Caco-2 (cell line): ENCODE data around the gene TSHZ2. TPM values are rescaled to one million over a fixed set of nuclear protein-coding genes. Genes with fewer than 3 reads are reported as not detected.
"Not testable (repeated sequence)": the region's sequence is repeated elsewhere in the genome, so short reads cannot be mapped to it uniquely, and the experiment has no call there.

Source experiments
- BruUV-seq: library from RNA; stranded (reverse); fragments of 400-500 nt; replicated peaks from 2 replicates; lab custom pipeline; 2021; lab: Mats Ljungman, UMichigan
- CTCF ChIA-PET: fragments of 300-600 bp; sonication (Branson Sonifier 250); formaldehyde crosslinking; loops from one replicate; lab custom pipeline; 2022; ENCODE audit warnings: antibody characterized with exemption; lab: Charles Lee
- POLR2A ChIA-PET: fragments of 300-600 bp; sonication (Branson Sonifier 250); formaldehyde crosslinking; loops from one replicate; lab custom pipeline; 2022; ENCODE audit warnings: antibody characterized with exemption; lab: Charles Lee
- DNase-seq, 2 experiments: peaks; one replicate each; pipeline versions ENCODE4 v3.0.0 to v3.0.0-alpha.2; 2020 to 2022
- H3K27me3 ChIP-seq: replicated peaks from 2 replicates; pipeline ENCODE4 v1.6.0; 2011; ENCODE audit warnings: low read length; ENCODE audit not compliant: control insufficient read depth, insufficient read depth
- H3K36me3 ChIP-seq: 2 replicates; pipeline ENCODE4 v1.5.1; 2011; ENCODE audit warnings: low read length; ENCODE audit not compliant: control insufficient read depth, insufficient read depth
- H3K4me1 ChIP-seq: fragments of 250-450 bp; sonication (Bioruptor Pico); 2 replicates; pipeline ENCODE4 v1.5.1; 2020; ENCODE audit warnings: mild to moderate bottlenecking
- H3K4me3 ChIP-seq: 2 replicates; pipeline ENCODE4 v1.5.1; 2011; ENCODE audit warnings: low read depth, mild to moderate bottlenecking, control low read depth, low read length
- H3K9me3 ChIP-seq: fragments of 250-450 bp; sonication (Bioruptor Pico); 2 replicates; pipeline ENCODE4 v1.5.1; 2020; ENCODE audit warnings: mild to moderate bottlenecking, moderate library complexity
- H3K27ac Mint-ChIP-seq: one replicate; pipeline ENCODE4 v1.8.0; 2022; ENCODE audit warnings: mixed read lengths; ENCODE audit not compliant: unreplicated experiment
- H3K27me3 Mint-ChIP-seq: one replicate; pipeline ENCODE4 v1.8.0; 2022; ENCODE audit warnings: mixed read lengths; ENCODE audit not compliant: insufficient read depth, unreplicated experiment
- H3K36me3 Mint-ChIP-seq: one replicate; pipeline ENCODE4 v1.8.0; 2022; ENCODE audit warnings: mild to moderate bottlenecking, mixed read lengths; ENCODE audit not compliant: insufficient read depth, unreplicated experiment
- H3K4me1 Mint-ChIP-seq: one replicate; pipeline ENCODE4 v1.8.0; 2022; ENCODE audit warnings: low read depth, mixed read lengths; ENCODE audit not compliant: unreplicated experiment
- H3K4me3 Mint-ChIP-seq: one replicate; pipeline ENCODE4 v1.8.0; 2022; ENCODE audit warnings: mild to moderate bottlenecking, moderate library complexity, mixed read lengths; ENCODE audit not compliant: unreplicated experiment
- H3K9me3 Mint-ChIP-seq: one replicate; pipeline ENCODE4 v1.8.0; 2022; ENCODE audit warnings: mixed read lengths; ENCODE audit not compliant: unreplicated experiment
- intact Hi-C: fragments of 100-400 bp; cut with micrococcal nuclease; formaldehyde crosslinking; loops from one replicate; pipeline ENCODE4 v1.10.0; 2022; ENCODE audit not compliant: unreplicated experiment
- total RNA-seq: library from RNA; stranded (reverse); gene quantifications from 2 replicates; pipeline ENCODE4 v1.2.3, GENCODE V29; 2022
- TF ChIP-seq, protein P1 (sequence below), 2 experiments: fragments of 200-600 bp in 1 of 2; IDR thresholded peaks; 1 replicate in 1 of 2; 2 replicates in 1 of 2; pipeline versions ENCODE4 v1.5.1 to v1.8.0; 2011 to 2022; ENCODE audit warnings: antibody characterized with exemption in 1 of 2, control low read depth in 1 of 2, inconsistent platforms in 1 of 2, low read depth in 1 of 2, low read length in 1 of 2, mild to moderate bottlenecking in 1 of 2, moderate library complexity in 1 of 2; ENCODE audit not compliant: insufficient read depth in 1 of 2, severe bottlenecking in 1 of 2, unreplicated experiment in 1 of 2

TSHZ2 gene
- total RNA-seq, 1 experiment from 2014 or later, result 0.07 TPM

DNA sequence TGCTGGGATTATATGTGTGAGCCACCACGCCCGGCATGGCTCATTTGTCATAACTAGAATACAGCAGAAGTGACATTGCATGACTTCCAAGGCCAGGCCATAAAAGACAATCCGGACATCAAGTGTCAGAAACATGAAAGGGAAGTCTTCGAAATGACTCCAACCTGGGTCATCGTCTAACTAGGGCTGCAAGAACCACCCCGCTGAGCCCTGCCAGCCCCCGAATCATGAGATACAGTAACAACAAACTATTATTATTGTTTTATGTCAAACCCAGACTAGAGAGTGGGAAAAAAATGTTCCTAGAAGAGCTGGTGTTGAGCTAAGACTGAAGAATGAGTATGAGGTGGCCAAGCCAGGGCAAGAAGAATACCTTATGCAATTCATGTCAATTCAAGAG, 561.9 kb downstream of the TSHZ2 start:
- DNase-seq, result no peak
- POLR2A ChIA-PET, result no interaction called here
- H3K4me1 Mint-ChIP-seq, result no peaks in the 10 kb centered on the region
- H3K36me3 Mint-ChIP-seq, result no peaks in the 10 kb centered on the region
- H3K27me3 ChIP-seq, result no peaks in the 10 kb centered on the region
- no peak overlapping the region for H3K27ac Mint-ChIP-seq
- H3K4me1 ChIP-seq, result no peaks in the 10 kb centered on the region
- no peaks in the 10 kb centered on the region for H3K36me3 ChIP-seq
- TF ChIP-seq, protein P1, sequence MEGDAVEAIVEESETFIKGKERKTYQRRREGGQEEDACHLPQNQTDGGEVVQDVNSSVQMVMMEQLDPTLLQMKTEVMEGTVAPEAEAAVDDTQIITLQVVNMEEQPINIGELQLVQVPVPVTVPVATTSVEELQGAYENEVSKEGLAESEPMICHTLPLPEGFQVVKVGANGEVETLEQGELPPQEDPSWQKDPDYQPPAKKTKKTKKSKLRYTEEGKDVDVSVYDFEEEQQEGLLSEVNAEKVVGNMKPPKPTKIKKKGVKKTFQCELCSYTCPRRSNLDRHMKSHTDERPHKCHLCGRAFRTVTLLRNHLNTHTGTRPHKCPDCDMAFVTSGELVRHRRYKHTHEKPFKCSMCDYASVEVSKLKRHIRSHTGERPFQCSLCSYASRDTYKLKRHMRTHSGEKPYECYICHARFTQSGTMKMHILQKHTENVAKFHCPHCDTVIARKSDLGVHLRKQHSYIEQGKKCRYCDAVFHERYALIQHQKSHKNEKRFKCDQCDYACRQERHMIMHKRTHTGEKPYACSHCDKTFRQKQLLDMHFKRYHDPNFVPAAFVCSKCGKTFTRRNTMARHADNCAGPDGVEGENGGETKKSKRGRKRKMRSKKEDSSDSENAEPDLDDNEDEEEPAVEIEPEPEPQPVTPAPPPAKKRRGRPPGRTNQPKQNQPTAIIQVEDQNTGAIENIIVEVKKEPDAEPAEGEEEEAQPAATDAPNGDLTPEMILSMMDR (IDR thresholded peaks at IDR 0.05; ENCODE audit: insufficient read depth in 1 of 2, low read depth in 1 of 2, low read length in 1 of 2, severe bottlenecking in 1 of 2, unreplicated experiment in 1 of 2), result no peak
- H3K9me3 Mint-ChIP-seq, result peaks cover 18% of the 10 kb centered on the region
- H3K9me3 ChIP-seq, result peaks cover 7% of the 10 kb centered on the region; the same call in 1 of the 2 replicates
- intact Hi-C loops, result no loop called here
- H3K4me3 Mint-ChIP-seq, result no peak overlapping the region
- no TSS peak for BruUV-seq
- CTCF ChIA-PET, result no interaction called here
- H3K4me3 ChIP-seq, result no peak overlapping the region
- H3K27me3 Mint-ChIP-seq, result no peaks in the 10 kb centered on the region

DNA sequence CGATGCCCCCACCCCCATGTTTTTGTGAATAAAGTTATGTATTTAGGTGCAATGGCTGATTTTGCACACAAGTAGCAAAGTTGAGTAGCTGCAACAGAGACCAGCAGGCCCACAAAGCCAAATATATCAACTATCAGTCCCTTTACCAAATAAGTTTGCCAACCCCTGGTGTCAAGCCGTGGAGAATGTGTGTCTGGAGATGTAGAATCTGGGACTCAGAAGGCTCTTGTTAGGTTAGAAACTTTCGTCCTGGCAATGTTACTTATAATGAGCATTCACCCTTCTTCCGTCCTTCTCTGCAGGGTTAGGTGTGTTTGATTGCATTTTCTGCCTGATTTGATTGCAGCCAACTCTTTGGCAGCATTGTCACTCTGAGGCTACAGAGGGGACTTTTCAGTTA, 563.7 kb downstream of the TSHZ2 start:
- intact Hi-C loops, result no loop called here
- H3K27me3 ChIP-seq, result no peaks in the 10 kb centered on the region
- no peaks in the 10 kb centered on the region for H3K36me3 Mint-ChIP-seq
- peaks cover 7% of the 10 kb centered on the region; the same call in 1 of the 2 replicates for H3K9me3 ChIP-seq
- H3K27me3 Mint-ChIP-seq, result no peaks in the 10 kb centered on the region
- TF ChIP-seq, protein P1 (IDR thresholded peaks at IDR 0.05; ENCODE audit: insufficient read depth in 1 of 2, low read depth in 1 of 2, low read length in 1 of 2, severe bottlenecking in 1 of 2, unreplicated experiment in 1 of 2), result no peak
- no peak overlapping the region for H3K27ac Mint-ChIP-seq
- no TSS peak for BruUV-seq
- no peaks in the 10 kb centered on the region for H3K4me1 Mint-ChIP-seq
- H3K36me3 ChIP-seq, result no peaks in the 10 kb centered on the region
- H3K4me1 ChIP-seq, result no peaks in the 10 kb centered on the region
- DNase-seq, result no peak
- POLR2A ChIA-PET, result interaction anchor here (0.6 kb wide), 1 partner anchor 1235 kb away, joined by 4 read pairs; no protein-coding TSS in a partner anchor
- H3K4me3 ChIP-seq, result no peak overlapping the region
- CTCF ChIA-PET, result interaction anchor here (1.8 kb wide), 1 partner anchor 12 kb away, joined by 10 read pairs; no protein-coding TSS in a partner anchor
- H3K4me3 Mint-ChIP-seq, result no peak overlapping the region
- H3K9me3 Mint-ChIP-seq, result peaks cover 18% of the 10 kb centered on the region

DNA sequence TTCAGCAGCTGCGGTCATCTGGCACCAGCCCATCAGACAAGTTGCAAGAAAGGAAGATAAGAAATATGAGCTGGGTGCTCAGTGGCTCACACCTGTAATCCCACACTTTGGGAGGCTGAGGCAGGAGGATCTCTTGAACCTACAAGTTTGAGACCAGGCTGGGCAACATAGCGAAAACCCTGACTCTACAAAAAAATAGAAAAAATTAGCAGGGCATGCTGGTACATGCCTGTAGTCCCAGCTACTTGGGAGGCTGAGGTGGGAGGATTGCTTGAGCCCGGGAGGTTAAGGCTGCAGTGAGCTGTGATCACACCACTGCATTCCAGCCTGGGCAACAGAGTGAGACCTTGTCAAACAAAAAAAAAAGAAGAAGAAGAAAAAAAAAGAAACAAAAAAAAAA, 564.2 kb downstream of the TSHZ2 start:
- H3K27ac Mint-ChIP-seq, BruUV-seq, H3K36me3 Mint-ChIP-seq, H3K27me3 ChIP-seq, H3K27me3 Mint-ChIP-seq, intact Hi-C loops, H3K9me3 ChIP-seq, H3K36me3 ChIP-seq, H3K4me1 ChIP-seq, DNase-seq, H3K4me3 ChIP-seq, H3K4me3 Mint-ChIP-seq, H3K4me1 Mint-ChIP-seq: not testable (repeated sequence)
- peaks cover 18% of the 10 kb centered on the region for H3K9me3 Mint-ChIP-seq
- ChIA-PET POLR2A (interaction anchor here (0.6 kb wide), 1 partner anchor 1234 kb away, joined by 4 read pairs; no protein-coding TSS in a partner anchor), CTCF (interaction anchor here (1.8 kb wide), 1 partner anchor 11 kb away, joined by 10 read pairs; no protein-coding TSS in a partner anchor)
